Liver (tissue), 9 donors: ENCODE measurements around the gene DNASE2B. TPM values are rescaled to one million over a fixed set of nuclear protein-coding genes. Genes with fewer than 3 reads are reported as not detected.

ENCODE experiments used
- DNase-seq: peaks from one replicate; pipeline ENCODE4 v3.0.0-alpha.2; 2017; ENCODE audit warnings: low spot score
- H3K27ac ChIP-seq, 2 donors: one replicate each; pipeline ENCODE4 v1.7.0; 2013; ENCODE audit warnings: inconsistent platforms in 2 of 2, low read length in 2 of 2, control low read depth in 1 of 2, low read depth in 1 of 2, mild to moderate bottlenecking in 1 of 2
- H3K27me3 ChIP-seq, 4 donors: one replicate each; pipeline versions ENCODE4 v1.6.1 to v1.7.0; 2013; ENCODE audit warnings: low read length in 3 of 4, inconsistent platforms in 1 of 4, mild to moderate bottlenecking in 1 of 4, moderate library complexity in 1 of 4; ENCODE audit not compliant: control insufficient read depth in 4 of 4, insufficient read depth in 4 of 4
- H3K36me3 ChIP-seq, 4 donors: one replicate each; pipeline versions ENCODE4 v1.6.1 to v1.7.0; 2013; ENCODE audit warnings: low read length in 3 of 4, mild to moderate bottlenecking in 3 of 4, low read depth in 1 of 4, moderate library complexity in 1 of 4; ENCODE audit not compliant: control insufficient read depth in 4 of 4, insufficient read depth in 3 of 4
- H3K4me1 ChIP-seq, 4 donors: one replicate each; pipeline versions ENCODE4 v1.6.1 to v1.7.0; 2013; ENCODE audit warnings: low read length in 3 of 4, mild to moderate bottlenecking in 3 of 4, moderate library complexity in 1 of 4; ENCODE audit not compliant: control insufficient read depth in 4 of 4, insufficient read depth in 4 of 4
- H3K4me3 ChIP-seq, 3 donors: one replicate each; pipeline versions ENCODE4 v1.6.1 to v1.7.0; 2013; ENCODE audit warnings: low read length in 3 of 3, control low read depth in 1 of 3, low read depth in 1 of 3, mild to moderate bottlenecking in 1 of 3
- H3K9ac ChIP-seq, 2 donors: one replicate each; pipeline ENCODE4 v1.7.0; 2013; ENCODE audit warnings: low read length in 2 of 2, mild to moderate bottlenecking in 2 of 2, moderate library complexity in 2 of 2, control low read depth in 1 of 2, low read depth in 1 of 2
- H3K9me3 ChIP-seq, 4 donors: one replicate each; pipeline versions ENCODE4 v1.6.1 to v1.7.0; 2013; ENCODE audit warnings: low read length in 3 of 4; ENCODE audit not compliant: control insufficient read depth in 4 of 4
- EGR1 ChIP-seq, 2 donors: IDR thresholded peaks; 2 replicates each; pipeline ENCODE4 v1.6.1; 2016 to 2018; ENCODE audit warnings: antibody characterized with exemption in 2 of 2, low read depth in 2 of 2
- GABPA ChIP-seq, 2 donors: IDR thresholded peaks in 1 of 2; conservative IDR thresholded peaks in 1 of 2; 2 replicates each; pipeline ENCODE4 v1.6.1; 2016; ENCODE audit warnings: antibody characterized with exemption in 2 of 2, mild to moderate bottlenecking in 1 of 2, moderate library complexity in 1 of 2
- HNF4A ChIP-seq, 2 donors: conservative IDR thresholded peaks; 2 replicates each; pipeline ENCODE4 v1.6.1; 2016; ENCODE audit warnings: antibody characterized with exemption in 2 of 2, mild to moderate bottlenecking in 2 of 2
- HNF4G ChIP-seq: IDR thresholded peaks from 2 replicates; pipeline ENCODE4 v1.6.1; 2016; ENCODE audit warnings: antibody characterized with exemption
- JUND ChIP-seq, 2 donors: IDR thresholded peaks; 2 replicates each; pipeline ENCODE4 v1.6.1; 2016; ENCODE audit warnings: antibody characterized with exemption in 2 of 2
- RXRA ChIP-seq, 2 donors: IDR thresholded peaks; 2 replicates each; pipeline ENCODE4 v1.6.1; 2017 to 2018; ENCODE audit warnings: antibody characterized with exemption in 2 of 2, mild to moderate bottlenecking in 1 of 2
- SP1 ChIP-seq: IDR thresholded peaks from 2 replicates; pipeline ENCODE4 v1.6.1; 2018; ENCODE audit warnings: antibody characterized with exemption, mild to moderate bottlenecking
- TAF1 ChIP-seq: conservative IDR thresholded peaks from 2 replicates; pipeline ENCODE4 v1.6.1; 2016; ENCODE audit warnings: antibody characterized with exemption, mild to moderate bottlenecking
- YY1 ChIP-seq: IDR thresholded peaks from 2 replicates; pipeline ENCODE4 v1.6.1; 2016; ENCODE audit warnings: antibody characterized with exemption, mild to moderate bottlenecking
- WGBS: extraction: QIAGEN DNeasy Blood & Tissue Kit; methylation state at CpG from one replicate; pipeline ENCODE4 v1.1.7; 2013; 5-methylcytosine and 5-hydroxymethylcytosine counted together
- polyA plus RNA-seq, 2 donors: library from polyadenylated mRNA; stranded (reverse) in 1 of 2; unstranded in 1 of 2; fragments of 200-250 nt in 1 of 2; fragments of >200 nt in 1 of 2; fragmentation: Nextera tagmentation in 1 of 2; extraction: Ambion mirVana in 1 of 2; gene quantifications; one replicate each; pipeline versions ENCODE4 v1.2.1 to v1.2.3, GENCODE V29; 2013 to 2015
- total RNA-seq, 2 donors: library from RNA; depleted of rRNA; stranded (reverse); fragments of >200 nt; gene quantifications; one replicate each; pipeline ENCODE4 v1.2.3, GENCODE V29; 2014
- TF ChIP-seq, protein P1 (sequence below): IDR thresholded peaks from 2 replicates; pipeline ENCODE4 v1.6.1; 2016; ENCODE audit warnings: antibody characterized with exemption
- TF ChIP-seq, protein P2 (sequence below): IDR thresholded peaks from 2 replicates; pipeline ENCODE4 v1.6.1; 2016; ENCODE audit warnings: antibody characterized with exemption
- TF ChIP-seq, protein P3 (sequence below): IDR thresholded peaks from 2 replicates; pipeline ENCODE4 v1.6.1; 2016; ENCODE audit warnings: antibody characterized with exemption
- TF ChIP-seq, protein P4 (sequence below): IDR thresholded peaks from 2 replicates; pipeline ENCODE4 v1.6.1; 2016; ENCODE audit warnings: antibody characterized with exemption, mild to moderate bottlenecking
- donor health status: healthy.
- donor health status: healthy.
- donor health status: healthy.
- donor health status: healthy.
- donor health status: healthy.

Gene DNASE2B
- total and polyA plus RNA-seq, 4 donors: not detected

DNA sequence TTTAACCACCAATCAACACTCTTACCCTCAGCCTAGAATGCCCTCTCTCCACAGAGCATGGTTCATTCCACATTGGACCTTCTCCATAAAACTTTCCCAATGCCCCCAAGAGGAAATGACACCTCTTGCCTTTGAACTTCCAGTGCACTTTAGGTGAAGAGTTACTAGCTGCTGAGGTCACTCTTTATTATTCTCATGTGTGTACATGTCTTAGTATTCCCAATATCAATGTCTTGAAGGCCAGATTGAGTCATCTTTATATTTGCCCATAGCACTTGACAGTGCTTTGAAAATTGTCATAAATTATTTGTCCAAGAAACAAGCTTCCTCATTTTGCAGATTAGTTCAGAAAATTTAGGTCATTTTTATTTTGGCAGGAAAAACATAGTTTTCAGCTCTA, 8.1 kb upstream of the DNASE2B start:
- Histone ChIP-seq H3K9me3 (no peaks in the 10 kb centered on the region), H3K4me1 (no peaks in the 10 kb centered on the region)
- DNase-seq: no peak

DNA sequence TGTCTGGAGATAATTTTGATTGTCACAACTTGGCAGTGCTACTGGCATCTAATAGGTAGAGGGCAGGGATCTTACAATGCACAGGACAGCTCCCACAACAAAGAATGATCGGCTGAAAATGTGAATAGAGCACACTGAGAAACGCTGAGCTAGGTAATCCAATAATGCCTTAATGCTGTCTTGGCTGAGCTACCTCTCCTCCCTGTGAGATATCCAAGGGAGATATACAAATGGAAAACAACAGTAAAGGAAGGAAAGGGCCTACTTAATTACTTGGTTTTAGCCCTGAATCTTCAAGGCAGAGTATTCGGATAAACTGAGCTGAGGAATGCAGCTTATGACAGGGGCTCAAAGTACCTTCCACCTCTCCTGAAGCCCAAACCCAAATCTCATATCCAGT, 2.9 kb downstream of the DNASE2B start:
- H3K9me3 ChIP-seq: no peaks in the 10 kb centered on the region
- H3K4me1 ChIP-seq: no peaks in the 10 kb centered on the region
- H3K36me3 ChIP-seq: no peaks in the 10 kb centered on the region
- no peak for DNase-seq
- TF ChIP-seq HNF4A (conservative IDR thresholded peaks at IDR 0.05) (no peak), HNF4G (no peak), YY1 (no peak), GABPA (IDR thresholded peaks at IDR 0.05 in 1 of 2, conservative IDR thresholded peaks at IDR 0.05 in 1 of 2) (no peak), JUND (IDR thresholded peaks at IDR 0.05) (no peak)
- TF ChIP-seq, protein P1, sequence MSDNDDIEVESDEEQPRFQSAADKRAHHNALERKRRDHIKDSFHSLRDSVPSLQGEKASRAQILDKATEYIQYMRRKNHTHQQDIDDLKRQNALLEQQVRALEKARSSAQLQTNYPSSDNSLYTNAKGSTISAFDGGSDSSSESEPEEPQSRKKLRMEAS: no peak
- H3K9ac ChIP-seq: no peak overlapping the region
- H3K27me3 ChIP-seq: no peaks in the 10 kb centered on the region
- no peak overlapping the region for H3K4me3 ChIP-seq
- 86% methylated on average over 3 of the region's 3 CpGs for WGBS
- no peak overlapping the region for H3K27ac ChIP-seq

More for the DNA sequence above, 8.1 kb upstream of the DNASE2B start:
- Histone ChIP-seq H3K36me3 (no peaks in the 10 kb centered on the region), H3K9ac (no peak overlapping the region), H3K27ac (no peak overlapping the region), H3K27me3 (no peaks in the 10 kb centered on the region), H3K4me3 (no peak overlapping the region)
- no peak for TF ChIP-seq GABPA (IDR thresholded peaks at IDR 0.05 in 1 of 2, conservative IDR thresholded peaks at IDR 0.05 in 1 of 2)
- TF ChIP-seq JUND (IDR thresholded peaks at IDR 0.05): no peak
- TF ChIP-seq, protein P2, sequence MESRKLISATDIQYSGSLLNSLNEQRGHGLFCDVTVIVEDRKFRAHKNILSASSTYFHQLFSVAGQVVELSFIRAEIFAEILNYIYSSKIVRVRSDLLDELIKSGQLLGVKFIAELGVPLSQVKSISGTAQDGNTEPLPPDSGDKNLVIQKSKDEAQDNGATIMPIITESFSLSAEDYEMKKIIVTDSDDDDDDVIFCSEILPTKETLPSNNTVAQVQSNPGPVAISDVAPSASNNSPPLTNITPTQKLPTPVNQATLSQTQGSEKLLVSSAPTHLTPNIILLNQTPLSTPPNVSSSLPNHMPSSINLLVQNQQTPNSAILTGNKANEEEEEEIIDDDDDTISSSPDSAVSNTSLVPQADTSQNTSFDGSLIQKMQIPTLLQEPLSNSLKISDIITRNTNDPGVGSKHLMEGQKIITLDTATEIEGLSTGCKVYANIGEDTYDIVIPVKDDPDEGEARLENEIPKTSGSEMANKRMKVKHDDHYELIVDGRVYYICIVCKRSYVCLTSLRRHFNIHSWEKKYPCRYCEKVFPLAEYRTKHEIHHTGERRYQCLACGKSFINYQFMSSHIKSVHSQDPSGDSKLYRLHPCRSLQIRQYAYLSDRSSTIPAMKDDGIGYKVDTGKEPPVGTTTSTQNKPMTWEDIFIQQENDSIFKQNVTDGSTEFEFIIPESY: no peak
- no peak for TF ChIP-seq SP1
- TF ChIP-seq EGR1 (IDR thresholded peaks at IDR 0.05; ENCODE audit: low read depth in 2 of 2): no peak
- TF ChIP-seq, protein P3, sequence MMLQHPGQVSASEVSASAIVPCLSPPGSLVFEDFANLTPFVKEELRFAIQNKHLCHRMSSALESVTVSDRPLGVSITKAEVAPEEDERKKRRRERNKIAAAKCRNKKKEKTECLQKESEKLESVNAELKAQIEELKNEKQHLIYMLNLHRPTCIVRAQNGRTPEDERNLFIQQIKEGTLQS: no peak
- TF ChIP-seq, protein P4, sequence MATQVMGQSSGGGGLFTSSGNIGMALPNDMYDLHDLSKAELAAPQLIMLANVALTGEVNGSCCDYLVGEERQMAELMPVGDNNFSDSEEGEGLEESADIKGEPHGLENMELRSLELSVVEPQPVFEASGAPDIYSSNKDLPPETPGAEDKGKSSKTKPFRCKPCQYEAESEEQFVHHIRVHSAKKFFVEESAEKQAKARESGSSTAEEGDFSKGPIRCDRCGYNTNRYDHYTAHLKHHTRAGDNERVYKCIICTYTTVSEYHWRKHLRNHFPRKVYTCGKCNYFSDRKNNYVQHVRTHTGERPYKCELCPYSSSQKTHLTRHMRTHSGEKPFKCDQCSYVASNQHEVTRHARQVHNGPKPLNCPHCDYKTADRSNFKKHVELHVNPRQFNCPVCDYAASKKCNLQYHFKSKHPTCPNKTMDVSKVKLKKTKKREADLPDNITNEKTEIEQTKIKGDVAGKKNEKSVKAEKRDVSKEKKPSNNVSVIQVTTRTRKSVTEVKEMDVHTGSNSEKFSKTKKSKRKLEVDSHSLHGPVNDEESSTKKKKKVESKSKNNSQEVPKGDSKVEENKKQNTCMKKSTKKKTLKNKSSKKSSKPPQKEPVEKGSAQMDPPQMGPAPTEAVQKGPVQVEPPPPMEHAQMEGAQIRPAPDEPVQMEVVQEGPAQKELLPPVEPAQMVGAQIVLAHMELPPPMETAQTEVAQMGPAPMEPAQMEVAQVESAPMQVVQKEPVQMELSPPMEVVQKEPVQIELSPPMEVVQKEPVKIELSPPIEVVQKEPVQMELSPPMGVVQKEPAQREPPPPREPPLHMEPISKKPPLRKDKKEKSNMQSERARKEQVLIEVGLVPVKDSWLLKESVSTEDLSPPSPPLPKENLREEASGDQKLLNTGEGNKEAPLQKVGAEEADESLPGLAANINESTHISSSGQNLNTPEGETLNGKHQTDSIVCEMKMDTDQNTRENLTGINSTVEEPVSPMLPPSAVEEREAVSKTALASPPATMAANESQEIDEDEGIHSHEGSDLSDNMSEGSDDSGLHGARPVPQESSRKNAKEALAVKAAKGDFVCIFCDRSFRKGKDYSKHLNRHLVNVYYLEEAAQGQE: no peak
- no peak for TF ChIP-seq YY1
- TF ChIP-seq, protein P1: no peak
- no peak for TF ChIP-seq TAF1
- TF ChIP-seq RXRA (IDR thresholded peaks at IDR 0.05): no peak
